HG03558 (cell line): Measurements from ENCODE around the gene PANK2.
"Not testable (repeated sequence)": the region's sequence is repeated elsewhere in the genome, so short reads cannot be mapped to it uniquely, and the experiment has no call there.

Experiments used
- ATAC-seq: cut with Tn5 transposase; IDR thresholded peaks from one replicate; pipeline ENCODE4 v1.9.1; 2021; ENCODE audit warnings: moderate number of reproducible peaks; ENCODE audit not compliant: unreplicated experiment; ENCODE audit errors: extremely low read depth

The PANK2 gene

DNA sequence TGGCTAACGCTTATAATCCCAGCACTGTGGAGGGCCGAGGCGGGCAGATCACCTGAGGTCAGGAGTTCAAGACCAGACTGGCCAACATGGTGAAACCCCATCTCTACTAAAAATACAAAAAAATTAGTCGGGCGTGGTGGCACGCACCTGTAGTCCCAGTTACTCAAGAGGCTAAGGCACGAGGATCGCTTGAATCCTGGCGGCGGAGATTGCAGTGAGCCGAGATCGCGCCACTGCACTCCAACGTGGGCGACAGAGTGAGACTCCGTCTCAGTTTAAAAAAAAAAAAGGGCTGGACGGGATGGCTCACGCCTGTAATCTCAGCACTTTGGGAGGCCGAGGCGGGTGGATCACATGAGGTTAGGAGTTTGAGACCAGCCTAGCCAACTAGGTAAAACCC is 83.4 kb downstream of the PANK2 start:
- ATAC-seq: not testable (repeated sequence)

DNA sequence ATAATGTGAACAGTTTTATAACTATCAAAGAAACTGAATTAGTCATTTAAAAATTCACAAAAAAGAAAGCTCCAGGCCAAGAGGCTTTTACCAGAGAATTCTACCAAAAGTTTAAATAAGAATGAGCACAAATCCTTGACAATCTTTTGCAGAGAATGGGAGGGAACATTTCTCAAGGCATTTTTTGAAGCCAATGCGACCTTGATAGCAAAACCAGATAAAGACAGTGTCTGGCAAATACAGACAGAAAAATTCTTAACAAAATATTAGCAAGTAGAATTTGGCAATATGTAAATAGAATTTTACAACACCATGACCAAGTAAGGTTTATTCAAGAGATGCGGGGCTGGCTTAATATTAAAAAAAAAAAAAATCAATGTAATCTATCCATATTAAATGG is 84.5 kb downstream of the PANK2 start:
- no peak for ATAC-seq

DNA sequence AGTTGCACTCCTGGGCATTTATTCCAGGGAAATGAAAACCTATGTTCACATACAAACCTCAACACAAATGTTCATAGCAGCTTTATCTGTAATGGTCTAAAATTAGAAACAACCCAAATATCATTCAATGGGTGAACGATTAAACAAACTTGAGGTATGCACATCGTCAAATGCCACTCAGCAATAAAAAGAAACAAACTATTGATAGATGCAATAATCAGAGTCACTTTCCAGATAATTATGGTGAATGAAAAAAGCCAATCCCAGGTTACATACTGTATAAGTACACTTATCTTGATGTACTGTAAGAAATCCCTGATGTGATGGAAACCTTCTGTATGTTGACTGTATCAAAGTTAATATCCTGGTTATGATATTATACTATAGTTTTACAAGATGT is 87.3 kb downstream of the PANK2 start:
- ATAC-seq: no peak
